ENCODE measurements around the gene UBAC1.

The UBAC1 gene

DNA sequence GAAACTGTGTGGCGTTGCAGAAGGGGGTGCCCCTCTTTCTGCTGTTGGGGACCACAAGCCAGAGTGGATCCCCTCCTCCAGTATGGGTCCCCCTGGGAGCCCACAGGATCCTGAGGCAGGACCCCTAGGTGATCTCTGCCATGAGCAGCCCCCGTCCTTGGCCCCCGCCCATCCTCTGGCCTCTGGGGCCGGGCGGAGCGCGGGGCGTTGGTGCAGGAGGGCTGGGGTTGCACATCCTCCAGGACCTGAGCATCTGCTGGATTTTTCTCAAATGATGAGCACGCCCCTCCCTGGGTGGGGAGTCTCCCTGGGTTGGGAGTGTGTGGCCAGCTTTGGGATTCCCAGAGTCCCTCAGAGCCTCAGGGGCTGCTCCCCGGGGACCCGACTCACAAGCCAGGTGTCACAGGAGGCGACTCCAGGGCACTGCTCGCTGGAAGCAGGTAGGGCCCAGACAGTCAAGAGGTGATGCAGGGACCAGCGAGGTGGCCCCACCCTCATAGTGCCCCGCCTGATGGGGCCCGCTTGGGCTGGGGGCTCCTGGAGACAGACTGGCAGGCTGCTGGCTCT lies 26.7 kb upstream of the UBAC1 start:
- H3K9me3 ChIP-seq (ENCODE audit: insufficient read depth, low read depth, low read length), result no peaks in the 10 kb centered on the region
- H3K27me3 ChIP-seq (ENCODE audit: insufficient read depth, low read length, poor library complexity, severe bottlenecking), result no peaks in the 10 kb centered on the region
- no peaks in the 10 kb centered on the region for H3K36me3 ChIP-seq (ENCODE audit: insufficient read depth, low read length)
- TF ChIP-seq EZH2phosphoT487 (IDR thresholded peaks at IDR 0.05; ENCODE audit: borderline replicate concordance), result no peak
- TF ChIP-seq CTCF (conservative IDR thresholded peaks at IDR 0.05; ENCODE audit: low read length), result no peak
- no peak overlapping the region for H3K4me3 ChIP-seq (ENCODE audit: low read length, poor library complexity, severe bottlenecking)
- no peaks in the 10 kb centered on the region for H4K20me1 ChIP-seq (ENCODE audit: insufficient read depth, low read length, poor library complexity, severe bottlenecking)
- H3K9me2 ChIP-seq (replicated peaks; ENCODE audit: low read depth, low read length), result no peaks in the 10 kb centered on the region
- H3F3A ChIP-seq (ENCODE audit: low read depth), result 0 out of 2 replicates have a peak, but pooled peaks cover 2% of the 10 kb centered on the region
- H3K4me1 ChIP-seq (ENCODE audit: insufficient read depth, low read length, poor library complexity, severe bottlenecking), result peaks cover 42% of the 10 kb centered on the region
- no peak overlapping the region for H3K4me2 ChIP-seq (ENCODE audit: low read depth, low read length, poor library complexity, severe bottlenecking)
- no peak overlapping the region for H2AFZ ChIP-seq (ENCODE audit: low read length)
- H3K79me2 ChIP-seq (ENCODE audit: insufficient read depth, low read length), result no peaks in the 10 kb centered on the region
- no peak overlapping the region for H3K9ac ChIP-seq (ENCODE audit: low read depth, low read length, poor library complexity, severe bottlenecking)

- TF ChIP-seq CTCF (conservative IDR thresholded peaks at IDR 0.05; ENCODE audit: low read length) (no peak), EZH2phosphoT487 (IDR thresholded peaks at IDR 0.05; ENCODE audit: borderline replicate concordance) (no peak)
- no peaks in the 10 kb centered on the region for H3K9me3 ChIP-seq (ENCODE audit: insufficient read depth, low read depth, low read length)
- H3F3A ChIP-seq (ENCODE audit: low read depth), result no peaks in the 10 kb centered on the region
- H2AFZ ChIP-seq (ENCODE audit: low read length), result no peak overlapping the region
- H3K4me2 ChIP-seq (ENCODE audit: low read depth, low read length, poor library complexity, severe bottlenecking), result no peak overlapping the region
- H3K4me1 ChIP-seq (ENCODE audit: insufficient read depth, low read length, poor library complexity, severe bottlenecking), result peaks cover 29% of the 10 kb centered on the region
- no peaks in the 10 kb centered on the region for H4K20me1 ChIP-seq (ENCODE audit: insufficient read depth, low read length, poor library complexity, severe bottlenecking)
- H3K4me3 ChIP-seq (ENCODE audit: low read length, poor library complexity, severe bottlenecking), result no peak overlapping the region
- H3K36me3 ChIP-seq (ENCODE audit: insufficient read depth, low read length), result no peaks in the 10 kb centered on the region
- no peaks in the 10 kb centered on the region for H3K79me2 ChIP-seq (ENCODE audit: insufficient read depth, low read length)
- H3K9me2 ChIP-seq (replicated peaks; ENCODE audit: low read depth, low read length), result no peaks in the 10 kb centered on the region
- no peaks in the 10 kb centered on the region for H3K27me3 ChIP-seq (ENCODE audit: insufficient read depth, low read length, poor library complexity, severe bottlenecking)
- H3K9ac ChIP-seq (ENCODE audit: low read depth, low read length, poor library complexity, severe bottlenecking), result no peak overlapping the region
Measured at GRCh38 chr9:135986605-135987004, 25.4 kb upstream of the UBAC1 start.

- Histone ChIP-seq H4K20me1 (ENCODE audit: insufficient read depth, low read length, poor library complexity, severe bottlenecking) (no peaks in the 10 kb centered on the region), H3K9ac (ENCODE audit: low read depth, low read length, poor library complexity, severe bottlenecking) (no peak overlapping the region), H3K4me3 (ENCODE audit: low read length, poor library complexity, severe bottlenecking) (no peak overlapping the region), H3K9me2 (replicated peaks; ENCODE audit: low read depth, low read length) (no peaks in the 10 kb centered on the region), H3K36me3 (ENCODE audit: insufficient read depth, low read length) (no peaks in the 10 kb centered on the region), H2AFZ (ENCODE audit: low read length) (no peak overlapping the region), H3K4me2 (ENCODE audit: low read depth, low read length, poor library complexity, severe bottlenecking) (no peak overlapping the region), H3F3A (ENCODE audit: low read depth) (no peaks in the 10 kb centered on the region), H3K4me1 (ENCODE audit: insufficient read depth, low read length, poor library complexity, severe bottlenecking) (peaks cover 26% of the 10 kb centered on the region), H3K9me3 (ENCODE audit: insufficient read depth, low read depth, low read length) (no peaks in the 10 kb centered on the region), H3K27me3 (ENCODE audit: insufficient read depth, low read length, poor library complexity, severe bottlenecking) (no peaks in the 10 kb centered on the region), H3K79me2 (ENCODE audit: insufficient read depth, low read length) (no peaks in the 10 kb centered on the region)
- TF ChIP-seq CTCF (conservative IDR thresholded peaks at IDR 0.05; ENCODE audit: low read length) (no peak), EZH2phosphoT487 (IDR thresholded peaks at IDR 0.05; ENCODE audit: borderline replicate concordance) (no peak)
Measured at GRCh38 chr9:135985889-135986288, 24.7 kb upstream of the UBAC1 start.

All from Loucy (cell line).